ENCODE data around the gene STPG4.
"Not testable (repeated sequence)": the region's sequence is repeated elsewhere in the genome, so short reads cannot be mapped to it uniquely, and the experiment has no call there.

Gene STPG4, protein sequence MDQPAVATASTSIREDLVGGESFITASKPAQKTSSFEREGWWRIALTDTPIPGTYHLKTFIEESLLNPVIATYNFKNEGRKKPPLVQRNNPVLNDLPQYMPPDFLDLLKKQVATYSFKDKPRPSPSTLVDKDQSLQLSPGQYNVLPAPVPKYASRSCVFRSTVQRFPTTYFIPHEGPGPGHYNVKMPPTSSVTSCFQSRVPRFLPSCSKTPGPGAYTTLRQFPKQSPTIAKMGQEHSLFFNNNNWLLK

GRCh38 chr2:47155091-47155876 lies at the start of gene STPG4:
STPG4 (minus strand) TSS chr2:47155308; CDS start chr2:47155251, 57 bp downstream.
- DNase-seq: no peak

DNA sequence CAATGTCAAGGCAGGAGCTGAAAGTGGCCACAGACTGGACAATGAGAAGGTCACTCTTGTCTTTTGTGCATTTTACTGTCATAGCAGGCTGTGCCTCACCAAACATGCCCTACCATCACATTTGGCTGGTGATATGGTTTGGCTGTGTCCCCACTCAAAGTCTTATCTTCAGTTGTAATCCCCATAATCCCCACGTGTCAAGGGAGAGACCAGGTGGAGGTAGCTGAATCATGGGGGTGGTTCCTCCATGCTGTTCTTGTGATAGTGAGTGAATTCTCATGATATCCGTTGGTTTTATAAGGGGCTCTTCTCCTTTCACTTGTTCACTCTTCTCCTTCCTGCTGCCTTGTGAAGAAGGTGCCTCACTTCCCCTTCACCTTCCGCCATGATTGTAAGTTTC lies 49.6 kb upstream of the STPG4 start:
- no peak for DNase-seq

DNA sequence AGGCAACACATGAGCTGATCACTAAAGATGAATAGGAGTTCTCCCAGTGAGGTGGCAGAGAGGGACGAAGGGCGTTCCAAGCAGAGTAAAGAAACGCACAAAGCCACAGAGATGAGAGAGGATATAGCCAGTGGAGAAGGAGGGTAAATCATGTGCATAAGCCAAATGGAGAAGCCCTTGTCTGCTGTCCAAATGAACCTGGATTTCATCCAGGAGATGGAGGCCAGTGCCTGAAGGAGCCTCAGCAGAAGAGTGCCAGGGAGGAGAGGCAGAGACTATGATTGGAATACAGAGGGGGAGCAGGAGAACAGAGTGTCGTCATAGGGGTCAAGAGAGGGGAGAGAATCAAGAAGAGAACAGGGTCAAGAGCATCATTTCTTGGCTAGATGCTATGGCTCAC lies 48.9 kb upstream of the STPG4 start:
- DNase-seq: no peak

DNA sequence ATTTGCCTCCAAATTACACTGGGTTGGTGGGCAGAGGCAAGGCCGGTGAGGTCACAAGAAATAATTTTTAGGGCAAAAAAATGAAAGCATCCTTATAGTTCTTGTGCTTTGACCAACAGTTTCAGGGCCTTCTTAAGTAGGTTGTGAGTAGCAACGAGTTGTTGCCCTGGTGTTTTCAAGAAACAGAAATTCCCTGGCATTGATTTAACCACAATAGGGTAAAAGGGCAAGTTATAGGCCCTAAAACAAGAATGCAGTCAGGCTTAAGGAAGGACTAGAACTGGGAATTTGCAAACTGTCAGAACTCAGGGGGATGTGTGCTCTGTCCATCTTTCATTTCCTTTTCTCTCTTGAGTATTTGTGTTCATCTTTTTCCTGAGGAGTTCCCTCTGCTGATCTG lies 46.1 kb upstream of the STPG4 start:
- no peak for DNase-seq

- no peak for DNase-seq
These were observed 43.9 kb upstream of the STPG4 start for GRCh38 chr2:47198985-47199451.

GRCh38 chr2:47196499-47196898 lies 41.4 kb upstream of the STPG4 start:
- no peak for DNase-seq

DNA sequence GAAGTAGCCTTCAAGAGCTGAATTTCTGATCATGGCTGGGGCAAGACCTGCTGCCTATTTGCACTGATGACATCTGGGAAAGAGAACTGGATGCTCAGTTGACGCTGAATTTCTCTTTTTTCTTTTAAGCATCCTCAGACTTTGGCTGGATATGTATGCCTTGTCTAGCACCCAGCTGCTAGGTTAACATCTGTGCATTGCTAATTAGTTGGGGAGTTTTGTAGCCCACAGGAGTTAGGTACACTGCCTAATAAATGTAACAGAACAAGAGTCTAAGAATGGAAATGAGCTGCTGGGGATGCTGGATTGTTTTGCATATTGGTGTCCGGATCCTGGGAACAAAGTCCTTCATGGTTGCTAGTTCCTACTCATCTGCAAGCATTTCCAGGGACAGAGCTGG lies 40.9 kb upstream of the STPG4 start:
- no peak for DNase-seq

- DNase-seq: no peak
These were observed 40.0 kb upstream of the STPG4 start for GRCh38 chr2:47195148-47195547.

- DNase-seq: no peak
These were observed 39.3 kb upstream of the STPG4 start for GRCh38 chr2:47194410-47194809.

DNA sequence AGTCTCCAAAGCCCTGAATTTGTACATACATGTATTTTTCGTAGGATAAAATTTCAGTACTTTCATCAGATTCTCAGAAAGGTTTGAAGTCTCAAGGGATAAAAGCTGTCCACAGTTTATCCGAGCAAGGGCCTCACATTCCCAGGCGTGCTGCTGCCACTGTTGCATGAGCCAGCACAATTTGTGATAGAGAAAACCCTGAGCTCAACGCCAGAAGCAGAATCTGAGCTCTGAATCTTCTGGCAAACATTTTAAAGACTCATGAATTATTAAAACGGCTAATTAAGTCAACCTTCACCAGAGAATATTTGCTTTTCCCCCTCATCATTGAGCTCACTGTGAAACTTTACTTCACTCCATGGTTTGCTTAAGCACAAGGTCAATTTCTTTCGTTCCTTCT lies 38.5 kb upstream of the STPG4 start:
- DNase-seq: no peak

DNA sequence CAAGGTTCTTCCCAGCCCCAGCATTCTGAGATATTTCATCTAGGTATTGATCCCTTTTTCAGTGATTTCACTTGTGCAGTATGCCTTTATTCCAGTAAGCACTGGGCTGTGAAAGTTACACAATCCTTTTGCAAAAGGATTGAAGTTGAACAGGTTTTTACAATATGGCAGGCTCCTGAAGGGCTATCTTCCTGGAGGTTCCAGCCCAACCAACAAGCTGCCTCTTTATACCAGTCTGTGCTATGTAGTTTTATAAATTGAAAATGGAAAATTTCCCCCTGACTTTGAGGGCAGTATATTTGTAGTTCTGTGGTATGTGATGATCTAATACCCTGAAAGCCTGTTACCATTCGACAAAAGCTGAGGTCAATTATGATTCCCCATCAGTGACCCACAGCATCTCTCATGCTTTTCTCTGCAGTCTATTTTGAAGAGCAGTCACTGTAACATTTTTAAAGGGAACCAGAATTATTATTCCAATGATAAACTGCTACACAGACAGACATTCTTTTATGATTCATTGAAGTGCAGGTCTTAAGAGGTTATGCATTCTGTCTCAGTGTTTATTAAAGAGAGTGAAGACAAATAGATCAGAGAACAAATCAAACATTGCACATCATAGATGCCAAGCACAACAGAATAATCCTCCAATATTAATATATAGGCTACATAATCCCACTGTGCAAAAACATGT lies 35.2 kb upstream of the STPG4 start:
- no peak for DNase-seq

DNA sequence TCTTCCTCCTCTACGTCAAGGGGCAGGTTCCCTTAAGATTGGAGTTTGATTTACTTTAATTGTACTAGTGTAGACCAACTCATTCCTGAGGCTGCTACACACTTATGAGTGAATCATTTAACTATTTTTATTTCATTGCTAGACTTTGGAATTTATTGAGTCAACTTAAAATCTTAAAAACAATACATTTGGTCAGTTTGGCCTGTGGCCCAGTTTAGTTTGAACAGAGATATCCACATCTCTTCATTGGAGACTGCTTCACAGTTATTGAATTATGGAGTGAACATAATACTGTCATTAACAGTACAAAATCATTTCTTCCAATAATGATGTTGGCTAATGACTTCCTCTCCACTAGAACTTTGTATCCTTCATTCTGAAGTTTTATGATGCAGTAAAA lies 34.5 kb upstream of the STPG4 start:
- DNase-seq: no peak

DNA sequence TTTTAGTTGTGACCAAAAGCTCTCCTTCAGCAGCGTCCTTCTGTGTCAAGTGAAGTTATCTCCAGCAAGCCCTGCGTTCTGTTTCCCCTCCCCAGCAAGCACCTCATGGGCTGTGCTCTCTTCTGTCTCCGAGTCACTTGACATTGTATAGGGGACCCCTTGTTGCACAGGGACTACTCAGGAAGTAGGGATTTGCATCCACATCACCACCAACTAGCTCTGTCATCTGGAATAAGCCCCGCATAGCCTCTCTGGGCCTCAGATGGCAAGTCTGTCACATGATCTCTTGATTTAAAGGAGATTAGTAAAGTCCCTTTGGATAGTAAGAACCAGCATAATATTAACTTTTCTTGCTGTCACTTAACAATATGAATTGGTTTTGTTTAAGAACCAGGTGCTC lies 32.0 kb upstream of the STPG4 start:
- no peak for DNase-seq

- DNase-seq: no peak
These were observed 31.2 kb upstream of the STPG4 start for GRCh38 chr2:47186351-47186750.

DNA sequence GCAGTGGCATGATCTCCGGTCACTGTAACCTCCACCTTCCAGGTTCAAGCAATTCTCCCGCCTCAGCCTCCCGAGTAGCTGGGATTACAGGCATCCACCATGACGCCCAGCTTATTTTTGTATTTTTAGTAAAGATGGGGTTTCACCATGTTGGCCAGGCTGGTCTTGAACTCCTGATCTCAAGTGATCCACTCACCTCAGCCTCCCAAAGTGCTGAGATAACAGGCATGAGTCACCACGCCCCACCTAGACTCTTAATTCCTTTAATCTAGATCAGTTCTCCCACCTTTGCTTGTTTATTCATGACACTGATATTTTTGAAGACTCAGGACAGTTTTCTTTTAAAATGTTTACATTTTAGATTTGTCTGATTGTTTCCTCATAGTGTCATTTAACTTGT lies 30.0 kb upstream of the STPG4 start:
- DNase-seq: not testable (repeated sequence)

DNA sequence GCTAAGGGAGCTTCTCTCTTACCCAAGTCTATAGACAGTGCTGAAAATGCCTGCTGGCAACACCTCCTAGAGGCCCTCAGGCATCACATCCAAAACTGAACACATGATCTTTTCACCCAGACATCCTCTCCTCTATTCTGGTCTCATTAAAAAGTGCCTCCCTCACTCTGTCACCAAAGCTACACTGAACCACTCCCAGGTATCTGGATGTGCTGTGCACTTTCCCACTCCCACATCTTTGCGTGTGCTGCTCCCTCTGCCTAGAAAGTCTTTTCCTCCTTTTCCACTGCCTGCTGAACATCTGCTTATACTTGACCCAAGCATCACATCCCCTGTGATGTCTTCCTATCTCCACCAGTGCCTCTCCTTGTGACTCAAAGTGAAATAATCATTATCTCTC lies 26.1 kb upstream of the STPG4 start:
- DNase-seq: no peak

DNA sequence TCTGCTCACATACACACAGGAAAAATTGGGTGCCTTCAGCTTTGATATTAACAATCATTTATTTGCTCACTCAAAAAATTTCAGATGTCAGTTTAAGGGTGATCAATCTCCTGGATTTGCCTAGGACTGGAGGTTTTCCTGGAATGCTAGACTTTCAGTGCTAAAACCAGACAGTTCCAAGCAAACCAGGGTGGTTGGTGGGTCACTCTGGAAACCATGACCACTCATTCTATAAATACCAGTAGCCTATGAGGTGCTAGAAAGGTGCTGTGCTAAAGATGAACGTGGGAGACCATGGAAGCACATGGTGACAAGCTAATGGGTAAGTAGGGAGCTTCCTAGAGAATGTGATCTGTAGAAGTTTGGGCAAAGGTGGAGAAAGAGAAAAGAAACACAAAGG lies 25.4 kb upstream of the STPG4 start:
- no peak for DNase-seq

- no peak for DNase-seq
These were observed 24.3 kb upstream of the STPG4 start for GRCh38 chr2:47179388-47179787.

GRCh38 chr2:47178341-47178740 lies 23.2 kb upstream of the STPG4 start:
- no peak for DNase-seq

GRCh38 chr2:47177043-47177565 lies 22.0 kb upstream of the STPG4 start:
- DNase-seq: no peak

DNA sequence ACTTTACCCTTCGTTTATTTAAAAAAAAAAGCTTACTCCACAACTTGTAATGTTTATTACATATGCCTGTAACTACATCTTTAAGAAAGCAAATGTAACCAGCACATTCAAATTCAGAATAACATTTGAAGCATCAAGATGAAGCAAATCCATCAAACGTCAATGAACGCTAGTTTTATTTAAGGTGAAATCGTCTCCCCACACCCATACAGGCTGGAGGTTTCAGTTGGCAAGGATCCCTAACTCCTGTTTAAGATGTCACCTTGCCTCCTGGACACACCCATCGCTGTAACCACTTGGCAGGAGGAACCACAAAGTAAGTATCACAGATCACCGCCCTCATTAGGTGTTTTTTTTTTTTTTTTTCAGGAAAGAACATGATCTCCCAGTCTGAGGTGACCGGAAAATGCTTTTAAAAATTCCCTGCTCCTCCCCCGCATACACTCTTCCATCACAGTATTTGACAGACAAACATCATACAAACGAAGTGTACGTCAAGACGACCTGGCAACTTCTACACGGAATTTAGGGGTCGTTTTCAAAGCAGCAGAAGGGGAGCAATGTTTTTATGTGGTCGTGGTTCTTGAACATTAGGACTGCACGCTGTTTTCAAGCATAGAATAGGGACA lies 19.7 kb upstream of the STPG4 start:
- DNase-seq: peak; percentile 37 to 63

- DNase-seq: peak in 1 of 2 donors; percentile 34
These were observed 19.1 kb upstream of the STPG4 start for GRCh38 chr2:47173986-47174732.

All from CD4-positive, alpha-beta T cell treated with Interleukin-1 beta for 1 hour (primary cell).